Measurements from ENCODE around the gene RPS15. TPM values are rescaled to one million over a fixed set of nuclear protein-coding genes. Genes with fewer than 3 reads are reported as not detected.

The RPS15 gene
- total and polyA plus RNA-seq, 2 of the 13 experiments (the other 11 are each of a cell fraction or from before 2014, with no cell fraction given): 695 to 1,411 TPM

DNA sequence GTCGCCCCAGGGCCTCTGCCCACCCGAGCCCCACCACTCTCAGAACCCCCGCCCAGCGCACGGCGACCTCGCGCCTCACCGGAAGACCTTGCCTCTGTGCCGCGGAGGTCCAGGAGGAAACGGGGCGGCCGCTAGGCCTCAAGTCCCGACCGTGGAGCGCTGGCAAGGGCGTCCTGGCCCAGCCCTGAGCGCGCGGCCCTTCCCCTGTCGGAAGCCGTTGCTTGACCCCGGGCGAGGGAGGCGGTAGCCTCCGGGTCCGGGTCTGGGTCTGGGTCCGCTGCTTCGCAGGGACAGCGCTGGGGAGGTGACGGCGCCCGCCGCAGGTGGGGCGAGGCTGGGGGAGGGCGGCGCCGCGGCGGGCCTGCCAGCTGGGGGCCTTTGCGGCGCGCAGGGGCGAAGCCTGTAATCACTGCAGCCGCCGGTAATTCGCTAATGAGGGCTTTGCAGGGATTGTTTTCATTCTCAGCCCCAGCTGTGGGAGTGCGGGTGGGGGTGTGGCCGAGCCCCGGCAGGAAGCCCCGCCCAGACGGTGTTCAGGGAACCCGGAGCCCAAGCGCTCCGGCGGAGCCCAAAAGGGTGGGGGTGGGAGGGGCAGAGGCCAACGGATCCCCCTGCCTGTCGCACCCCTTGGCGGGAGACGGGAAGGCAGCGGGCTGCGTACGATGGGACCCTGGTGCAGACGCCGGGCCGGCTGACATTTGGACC is 32.3 kb downstream of the RPS15 start (continued):
- TF ChIP-seq AKAP8 (CRISPR knock-in tag; IDR thresholded peaks at IDR 0.05) (peak; percentile 96), ZBTB3 (CRISPR knock-in tag; IDR thresholded peaks at IDR 0.05; ENCODE audit: borderline replicate concordance, low read depth) (0 out of 2 replicates have a peak, but pooled peaks have one; percentile 49), NFAT5 (CRISPR knock-in tag; IDR thresholded peaks at IDR 0.05) (0 out of 2 replicates have a peak, but pooled peaks have one; percentile 48), SOX6 (IDR thresholded peaks at IDR 0.05) (no peak), SOX6 (CRISPR knock-in tag; IDR thresholded peaks at IDR 0.05) (no peak), ZNF589 (CRISPR knock-in tag; conservative IDR thresholded peaks at IDR 0.05) (no peak), ZNF460 (CRISPR knock-in tag; IDR thresholded peaks at IDR 0.05; ENCODE audit: borderline replicate concordance) (no peak), YEATS4 (CRISPR knock-in tag; IDR thresholded peaks at IDR 0.05; ENCODE audit: borderline replicate concordance) (0 out of 2 replicates have a peak, but pooled peaks have one; percentile 29), THAP9 (CRISPR knock-in tag; IDR thresholded peaks at IDR 0.05; ENCODE audit: borderline replicate concordance) (peak; percentile 13; the same call in 1 of the 2 replicates), MED1 (CRISPR knock-in tag; IDR thresholded peaks at IDR 0.05) (no peak), GFI1 (CRISPR knock-in tag; IDR thresholded peaks at IDR 0.05; ENCODE audit: borderline replicate concordance) (peak; percentile 81; the same call in 1 of the 2 replicates), TBX2 (CRISPR knock-in tag; IDR thresholded peaks at IDR 0.05; ENCODE audit: borderline replicate concordance) (0 out of 2 replicates have a peak, but pooled peaks have one; percentile 17), XRCC5 (optimal IDR thresholded peaks at IDR 0.05; ENCODE audit: low read length) (no peak), ZNF446 (CRISPR knock-in tag; IDR thresholded peaks at IDR 0.05) (0 out of 2 replicates have a peak, but pooled peaks have one; percentile 34), HOXD1 (CRISPR knock-in tag; IDR thresholded peaks at IDR 0.05) (0 out of 2 replicates have a peak, but pooled peaks have one; percentile 23), FIP1L1 (IDR thresholded peaks at IDR 0.05; ENCODE audit: borderline replicate concordance, insufficient read depth, low read depth, low read length) (no peak)
- TF ChIP-seq, protein P1, sequence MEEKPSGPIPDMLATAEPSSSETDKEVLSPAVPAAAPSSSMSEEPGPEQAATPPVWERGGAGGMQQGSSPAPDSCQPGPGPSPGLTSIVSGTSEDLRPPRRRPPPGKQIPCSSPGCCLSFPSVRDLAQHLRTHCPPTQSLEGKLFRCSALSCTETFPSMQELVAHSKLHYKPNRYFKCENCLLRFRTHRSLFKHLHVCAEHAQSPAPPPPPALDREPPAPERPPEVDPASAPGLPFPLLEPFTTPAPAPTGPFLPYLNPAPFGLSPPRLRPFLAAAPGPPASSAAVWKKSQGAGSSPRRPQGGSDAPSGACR (CRISPR knock-in tag; IDR thresholded peaks at IDR 0.05): 0 out of 2 replicates have a peak, but pooled peaks have one; percentile 12
- TF ChIP-seq, protein P2, sequence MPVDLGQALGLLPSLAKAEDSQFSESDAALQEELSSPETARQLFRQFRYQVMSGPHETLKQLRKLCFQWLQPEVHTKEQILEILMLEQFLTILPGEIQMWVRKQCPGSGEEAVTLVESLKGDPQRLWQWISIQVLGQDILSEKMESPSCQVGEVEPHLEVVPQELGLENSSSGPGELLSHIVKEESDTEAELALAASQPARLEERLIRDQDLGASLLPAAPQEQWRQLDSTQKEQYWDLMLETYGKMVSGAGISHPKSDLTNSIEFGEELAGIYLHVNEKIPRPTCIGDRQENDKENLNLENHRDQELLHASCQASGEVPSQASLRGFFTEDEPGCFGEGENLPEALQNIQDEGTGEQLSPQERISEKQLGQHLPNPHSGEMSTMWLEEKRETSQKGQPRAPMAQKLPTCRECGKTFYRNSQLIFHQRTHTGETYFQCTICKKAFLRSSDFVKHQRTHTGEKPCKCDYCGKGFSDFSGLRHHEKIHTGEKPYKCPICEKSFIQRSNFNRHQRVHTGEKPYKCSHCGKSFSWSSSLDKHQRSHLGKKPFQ (CRISPR knock-in tag; IDR thresholded peaks at IDR 0.05; ENCODE audit: insufficient replicate concordance): no peak
